ENCODE measurements around the gene NKAIN2.

NKAIN2 gene

DNA sequence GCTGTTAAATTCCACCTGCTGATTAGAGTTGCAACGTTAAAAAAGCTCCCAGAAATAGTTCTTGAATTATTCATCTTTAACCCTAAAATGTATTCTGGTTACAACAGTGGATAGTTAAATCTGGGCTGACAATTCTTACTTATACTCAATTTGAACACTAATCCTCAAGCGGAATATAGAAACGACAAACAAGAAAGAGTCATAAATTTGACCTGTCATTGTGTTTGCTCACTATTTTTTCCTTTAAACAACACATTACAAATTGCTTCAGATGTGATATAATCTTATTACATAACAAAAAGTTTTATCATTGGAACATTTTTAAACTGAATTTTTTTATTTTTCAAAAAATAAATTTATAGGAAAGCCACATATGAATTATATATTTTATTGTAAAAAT, 1054.1 kb downstream of the NKAIN2 start:
- TF ChIP-seq, protein P1, sequence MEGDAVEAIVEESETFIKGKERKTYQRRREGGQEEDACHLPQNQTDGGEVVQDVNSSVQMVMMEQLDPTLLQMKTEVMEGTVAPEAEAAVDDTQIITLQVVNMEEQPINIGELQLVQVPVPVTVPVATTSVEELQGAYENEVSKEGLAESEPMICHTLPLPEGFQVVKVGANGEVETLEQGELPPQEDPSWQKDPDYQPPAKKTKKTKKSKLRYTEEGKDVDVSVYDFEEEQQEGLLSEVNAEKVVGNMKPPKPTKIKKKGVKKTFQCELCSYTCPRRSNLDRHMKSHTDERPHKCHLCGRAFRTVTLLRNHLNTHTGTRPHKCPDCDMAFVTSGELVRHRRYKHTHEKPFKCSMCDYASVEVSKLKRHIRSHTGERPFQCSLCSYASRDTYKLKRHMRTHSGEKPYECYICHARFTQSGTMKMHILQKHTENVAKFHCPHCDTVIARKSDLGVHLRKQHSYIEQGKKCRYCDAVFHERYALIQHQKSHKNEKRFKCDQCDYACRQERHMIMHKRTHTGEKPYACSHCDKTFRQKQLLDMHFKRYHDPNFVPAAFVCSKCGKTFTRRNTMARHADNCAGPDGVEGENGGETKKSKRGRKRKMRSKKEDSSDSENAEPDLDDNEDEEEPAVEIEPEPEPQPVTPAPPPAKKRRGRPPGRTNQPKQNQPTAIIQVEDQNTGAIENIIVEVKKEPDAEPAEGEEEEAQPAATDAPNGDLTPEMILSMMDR (IDR thresholded peaks at IDR 0.05) = no peak
- Histone ChIP-seq H3K4me3 (ENCODE audit: low read depth in 1 of 2, low read length in 1 of 2) (no peak overlapping the region), H3K9me3 (no peaks in the 10 kb centered on the region), H3K4me1 (ENCODE audit: control insufficient read depth in 1 of 2, insufficient read depth in 1 of 2, low read depth in 1 of 2, low read length in 1 of 2) (no peaks in the 10 kb centered on the region), H3K36me3 (no peaks in the 10 kb centered on the region), H3K27ac (no peak overlapping the region), H3K27me3 (no peaks in the 10 kb centered on the region)

DNA sequence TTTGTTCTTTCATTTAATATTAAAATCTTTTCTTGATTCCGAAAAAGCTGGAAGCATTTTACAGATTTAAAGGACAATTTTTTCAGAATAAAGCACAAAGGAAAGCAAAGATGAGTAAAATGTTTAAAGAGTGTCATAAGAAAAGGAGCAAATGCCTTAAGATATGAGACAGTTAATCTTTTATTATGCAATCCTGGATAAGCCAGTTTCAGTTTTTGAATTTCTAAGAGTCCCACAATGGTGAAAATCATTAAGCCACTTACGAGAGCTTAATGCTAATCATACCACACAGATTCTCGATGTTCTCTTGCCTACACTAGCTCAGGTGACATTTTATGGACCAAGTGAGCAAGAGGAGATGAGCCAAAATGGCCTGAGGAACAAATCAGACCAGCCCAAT, 1054.9 kb downstream of the NKAIN2 start:
- TF ChIP-seq, protein P1 (IDR thresholded peaks at IDR 0.05) = no peak
- no peaks in the 10 kb centered on the region for H3K36me3 ChIP-seq
- no peaks in the 10 kb centered on the region for H3K9me3 ChIP-seq

DNA sequence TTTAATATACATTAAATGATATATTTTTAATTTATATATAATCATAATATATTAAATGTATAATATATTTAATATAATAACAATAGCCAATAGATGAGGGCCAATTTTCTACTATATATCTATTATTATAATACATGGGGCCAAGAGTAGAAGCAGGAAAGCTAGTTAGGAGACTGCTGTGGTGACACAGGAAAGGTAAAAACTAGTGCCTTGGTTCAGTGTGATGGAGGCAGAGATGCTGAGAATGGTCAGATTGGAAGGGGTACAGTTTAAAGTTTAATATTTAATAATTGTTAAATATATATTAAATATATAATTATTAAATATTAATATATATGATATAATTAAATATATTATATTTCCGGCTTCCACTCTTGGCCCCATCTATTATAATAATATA, 1055.7 kb downstream of the NKAIN2 start:
- Histone ChIP-seq H3K4me3 (ENCODE audit: low read depth in 1 of 2, low read length in 1 of 2) (no peak overlapping the region), H3K9me3 (no peaks in the 10 kb centered on the region), H3K36me3 (no peaks in the 10 kb centered on the region), H3K27me3 (no peaks in the 10 kb centered on the region), H3K4me1 (ENCODE audit: control insufficient read depth in 1 of 2, insufficient read depth in 1 of 2, low read depth in 1 of 2, low read length in 1 of 2) (no peaks in the 10 kb centered on the region), H3K27ac (no peak overlapping the region)
- TF ChIP-seq, protein P1 (IDR thresholded peaks at IDR 0.05) = no peak

More for the DNA sequence above, 1054.9 kb downstream of the NKAIN2 start:
- Histone ChIP-seq H3K27ac (no peak overlapping the region), H3K27me3 (no peaks in the 10 kb centered on the region), H3K4me1 (ENCODE audit: control insufficient read depth in 1 of 2, insufficient read depth in 1 of 2, low read depth in 1 of 2, low read length in 1 of 2) (no peaks in the 10 kb centered on the region), H3K4me3 (ENCODE audit: low read depth in 1 of 2, low read length in 1 of 2) (no peak overlapping the region)

DNA sequence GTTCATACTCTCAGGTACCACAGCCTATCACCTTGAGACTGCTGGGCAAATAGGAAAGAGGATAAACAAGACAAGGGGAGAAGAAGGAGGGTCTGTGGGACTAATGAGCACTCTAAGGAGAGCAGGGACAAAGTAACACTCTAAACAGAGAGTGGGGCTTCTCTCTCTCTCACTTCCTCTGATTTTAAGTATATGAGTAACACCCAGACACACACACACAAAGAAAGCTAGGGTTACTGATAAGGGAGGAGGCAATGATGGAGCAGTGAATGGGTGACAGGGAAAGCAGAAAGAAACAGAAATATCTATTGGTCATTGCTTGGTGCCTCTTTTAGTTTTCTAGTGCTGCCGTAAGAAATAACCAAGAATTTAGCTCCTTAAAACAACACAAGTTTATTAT, 1062.4 kb downstream of the NKAIN2 start:
- H3K27me3 ChIP-seq = no peaks in the 10 kb centered on the region
- H3K4me3 ChIP-seq (ENCODE audit: low read depth in 1 of 2, low read length in 1 of 2) = no peak overlapping the region
- H3K27ac ChIP-seq = no peak overlapping the region
- no peaks in the 10 kb centered on the region for H3K9me3 ChIP-seq
- H3K4me1 ChIP-seq (ENCODE audit: control insufficient read depth in 1 of 2, insufficient read depth in 1 of 2, low read depth in 1 of 2, low read length in 1 of 2) = no peaks in the 10 kb centered on the region
- no peaks in the 10 kb centered on the region for H3K36me3 ChIP-seq
- TF ChIP-seq, protein P1 (IDR thresholded peaks at IDR 0.05) = no peak

DNA sequence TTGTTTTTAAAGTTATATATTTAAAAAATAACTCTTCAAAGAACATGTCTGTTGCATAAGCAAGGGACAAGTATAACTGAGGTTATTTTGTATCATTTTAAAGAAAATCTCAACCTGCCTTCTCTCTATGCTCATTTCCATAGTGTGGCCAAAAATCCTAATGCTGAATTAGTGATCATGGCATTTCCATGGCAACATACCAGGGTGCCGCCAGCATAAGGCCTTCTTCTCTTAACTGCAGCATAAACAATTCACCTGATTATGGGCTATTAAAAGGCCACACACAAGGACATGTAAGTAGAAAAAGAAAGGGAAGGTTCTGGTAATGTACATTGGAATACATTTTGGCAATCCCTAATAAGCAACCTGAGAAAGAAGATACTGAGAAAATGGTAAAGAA, 1063.5 kb downstream of the NKAIN2 start:
- no peaks in the 10 kb centered on the region for H3K27me3 ChIP-seq
- no peaks in the 10 kb centered on the region for H3K36me3 ChIP-seq
- H3K4me3 ChIP-seq (ENCODE audit: low read depth in 1 of 2, low read length in 1 of 2) = no peak overlapping the region
- no peak overlapping the region for H3K27ac ChIP-seq
- H3K9me3 ChIP-seq = no peaks in the 10 kb centered on the region
- TF ChIP-seq, protein P1 (IDR thresholded peaks at IDR 0.05) = no peak
- no peaks in the 10 kb centered on the region for H3K4me1 ChIP-seq (ENCODE audit: control insufficient read depth in 1 of 2, insufficient read depth in 1 of 2, low read depth in 1 of 2, low read length in 1 of 2)

DNA sequence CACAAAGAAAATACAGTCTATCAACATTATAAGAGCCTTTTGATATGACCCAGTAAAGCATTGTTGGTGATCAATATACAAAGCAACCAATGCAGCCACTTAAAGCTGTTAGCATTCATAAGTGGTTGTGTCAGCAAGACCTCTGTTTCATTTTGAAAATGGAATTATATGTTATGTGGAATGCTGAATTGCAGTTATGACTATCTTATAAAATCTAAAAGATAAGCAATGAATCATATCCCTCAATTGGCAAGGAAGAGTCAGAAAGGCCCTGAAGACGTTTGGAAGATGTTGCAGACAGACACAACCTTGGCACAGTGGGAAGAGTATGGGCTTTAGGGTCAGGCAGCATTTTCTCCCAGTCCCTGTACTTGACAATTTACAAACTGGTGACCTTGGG, 1064.8 kb downstream of the NKAIN2 start:
- Histone ChIP-seq H3K27me3 (no peaks in the 10 kb centered on the region), H3K4me1 (ENCODE audit: control insufficient read depth in 1 of 2, insufficient read depth in 1 of 2, low read depth in 1 of 2, low read length in 1 of 2) (no peaks in the 10 kb centered on the region), H3K4me3 (ENCODE audit: low read depth in 1 of 2, low read length in 1 of 2) (no peak overlapping the region), H3K36me3 (no peaks in the 10 kb centered on the region), H3K27ac (no peak overlapping the region), H3K9me3 (no peaks in the 10 kb centered on the region)
- TF ChIP-seq, protein P1 (IDR thresholded peaks at IDR 0.05) = no peak
